ENCODE data around the gene FOXM1.
"Not testable (repeated sequence)": the region's sequence is repeated elsewhere in the genome, so short reads cannot be mapped to it uniquely, and the experiment has no call there.

FOXM1 gene

DNA sequence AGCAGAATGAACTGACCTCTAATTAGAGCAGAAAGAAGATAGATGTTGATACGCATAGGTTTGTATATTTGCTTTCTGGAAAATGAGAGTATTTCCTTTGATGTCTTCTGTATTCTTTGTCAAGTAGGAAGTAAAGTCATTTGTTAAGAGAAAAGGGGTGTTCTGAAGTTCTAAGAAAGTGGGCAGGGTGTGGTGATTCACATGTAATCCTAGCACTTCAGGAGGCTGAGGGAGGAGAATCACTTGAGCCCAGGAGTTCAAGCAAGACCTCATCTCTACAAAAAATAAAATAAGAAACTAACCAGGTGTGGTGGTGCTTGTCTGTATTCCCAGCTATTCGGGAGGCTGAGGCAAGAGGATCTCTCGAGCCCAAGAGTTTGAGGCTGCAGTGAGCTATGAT lies 2.9 kb upstream of the FOXM1 start:
- no peak for DNase-seq (ENCODE audit: low read depth, low spot score)
- no peak for TF ChIP-seq SUZ12 (IDR thresholded peaks at IDR 0.05; ENCODE audit: extremely low read depth, insufficient read depth, insufficient read length)
- TF ChIP-seq YY1 (IDR thresholded peaks at IDR 0.05; ENCODE audit: insufficient read depth, insufficient read length): no peak
- TF ChIP-seq ZNF274 (IDR thresholded peaks at IDR 0.05; ENCODE audit: low read depth, low read length): no peak
- H3K9me3 ChIP-seq (ENCODE audit: insufficient read depth, low read length): no peaks in the 10 kb centered on the region
- H3K9ac ChIP-seq (ENCODE audit: insufficient read length, low read depth): peak overlapping the region; percentile 37
- no peak overlapping the region for H3K4me3 ChIP-seq (ENCODE audit: insufficient read length, low read depth)
- no peaks in the 10 kb centered on the region for H3K27me3 ChIP-seq (ENCODE audit: insufficient read depth, insufficient read length)
- peaks cover 6% of the 10 kb centered on the region for H3K4me1 ChIP-seq (ENCODE audit: insufficient read depth, insufficient read length)
- peaks cover 33% of the 10 kb centered on the region for H3K36me3 ChIP-seq (ENCODE audit: insufficient read depth, insufficient read length, low read length)

DNA sequence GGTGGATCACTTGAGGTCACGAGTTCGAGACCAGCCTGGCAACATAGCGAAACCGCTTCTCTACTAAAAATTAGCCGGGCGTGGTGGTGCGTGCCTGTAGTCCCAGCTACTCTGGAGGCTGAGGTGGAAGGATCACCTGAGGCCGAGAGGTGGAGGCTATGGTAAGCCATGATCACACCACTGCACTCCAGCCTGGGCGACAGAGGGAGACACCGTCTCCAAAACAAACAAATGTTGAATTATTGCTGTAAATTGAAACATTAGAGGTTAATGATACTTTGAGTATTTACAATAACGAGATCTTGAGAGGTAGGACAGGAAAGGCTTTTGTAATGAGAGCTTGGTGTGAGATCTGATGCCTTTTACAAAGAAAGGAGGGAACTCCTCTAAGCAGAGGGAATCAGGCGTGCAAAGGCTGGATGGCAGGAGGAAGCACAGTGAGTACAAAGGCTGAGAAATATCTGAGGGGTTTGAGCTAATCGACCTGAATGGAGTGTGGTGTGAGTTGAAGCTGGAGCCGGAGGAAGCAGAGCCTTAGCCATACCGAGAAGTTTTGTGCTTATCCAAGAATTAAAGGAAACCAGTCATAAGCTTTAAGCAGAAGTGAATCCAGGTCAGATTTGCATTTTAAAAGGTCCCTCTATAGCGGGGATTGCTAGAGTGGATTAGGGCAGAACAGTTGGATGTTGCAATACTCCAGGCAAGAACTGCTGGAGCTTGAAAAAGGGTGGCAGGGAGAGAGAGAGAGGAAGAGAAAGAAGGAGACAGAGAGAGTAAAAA lies 1.2 kb upstream of the FOXM1 start:
- peaks cover 47% of the 10 kb centered on the region for H3K36me3 ChIP-seq (ENCODE audit: insufficient read depth, insufficient read length, low read length)
- H3K9ac ChIP-seq (ENCODE audit: insufficient read length, low read depth): peak overlapping the region; percentile 89
- no peaks in the 10 kb centered on the region for H3K9me3 ChIP-seq (ENCODE audit: insufficient read depth, low read length)
- peak overlapping the region; percentile 99 for H3K4me3 ChIP-seq (ENCODE audit: insufficient read length, low read depth)
- no peak for TF ChIP-seq ZNF274 (IDR thresholded peaks at IDR 0.05; ENCODE audit: low read depth, low read length)
- TF ChIP-seq YY1 (IDR thresholded peaks at IDR 0.05; ENCODE audit: insufficient read depth, insufficient read length): peak; percentile 4
- no peak for TF ChIP-seq SUZ12 (IDR thresholded peaks at IDR 0.05; ENCODE audit: extremely low read depth, insufficient read depth, insufficient read length)
- peaks cover 6% of the 10 kb centered on the region for H3K4me1 ChIP-seq (ENCODE audit: insufficient read depth, insufficient read length)
- peak; percentile 80 for DNase-seq (ENCODE audit: low read depth, low spot score)
- H3K27me3 ChIP-seq (ENCODE audit: insufficient read depth, insufficient read length): no peaks in the 10 kb centered on the region

DNA sequence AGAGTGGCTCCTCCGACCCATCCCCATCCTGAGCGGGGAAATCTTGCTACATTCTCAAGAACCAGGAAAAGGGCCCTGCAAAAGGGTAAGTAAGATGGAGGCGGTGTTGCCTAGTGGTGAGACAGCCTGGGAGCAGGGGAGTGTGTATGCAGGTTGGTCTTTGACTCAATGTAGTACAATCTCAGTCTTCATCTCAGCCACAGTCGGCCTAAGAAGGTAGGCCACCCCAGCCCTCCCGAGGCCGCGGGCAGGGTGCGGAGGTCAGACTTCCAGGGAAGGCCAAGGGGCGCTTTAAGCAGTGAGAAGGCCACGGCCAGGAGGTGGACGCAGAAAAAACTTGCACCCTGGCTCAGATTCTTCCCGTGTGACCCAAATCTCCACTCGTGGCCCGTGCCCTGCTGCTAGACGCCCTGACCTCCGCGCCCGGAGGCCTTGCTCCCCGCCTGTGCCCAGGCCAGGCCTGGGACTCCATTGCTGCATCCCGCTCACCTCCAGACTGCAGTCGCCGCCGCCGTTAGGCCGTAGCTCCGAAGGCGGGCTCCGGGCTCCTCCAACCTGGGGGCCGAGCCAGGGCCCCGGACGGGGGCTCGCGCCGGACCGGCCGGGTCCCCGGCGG lies 435 bp downstream of the FOXM1 start:
- Histone ChIP-seq H3K9ac (ENCODE audit: insufficient read length, low read depth) (peak overlapping the region; percentile 100), H3K36me3 (ENCODE audit: insufficient read depth, insufficient read length, low read length) (peaks cover 59% of the 10 kb centered on the region), H3K4me1 (ENCODE audit: insufficient read depth, insufficient read length) (peaks cover 6% of the 10 kb centered on the region), H3K4me3 (ENCODE audit: insufficient read length, low read depth) (peak overlapping the region; percentile 99), H3K27me3 (ENCODE audit: insufficient read depth, insufficient read length) (no peaks in the 10 kb centered on the region), H3K9me3 (ENCODE audit: insufficient read depth, low read length) (no peaks in the 10 kb centered on the region)
- DNase-seq (ENCODE audit: low read depth, low spot score): no peak
- no peak for TF ChIP-seq SUZ12 (IDR thresholded peaks at IDR 0.05; ENCODE audit: extremely low read depth, insufficient read depth, insufficient read length)

DNA sequence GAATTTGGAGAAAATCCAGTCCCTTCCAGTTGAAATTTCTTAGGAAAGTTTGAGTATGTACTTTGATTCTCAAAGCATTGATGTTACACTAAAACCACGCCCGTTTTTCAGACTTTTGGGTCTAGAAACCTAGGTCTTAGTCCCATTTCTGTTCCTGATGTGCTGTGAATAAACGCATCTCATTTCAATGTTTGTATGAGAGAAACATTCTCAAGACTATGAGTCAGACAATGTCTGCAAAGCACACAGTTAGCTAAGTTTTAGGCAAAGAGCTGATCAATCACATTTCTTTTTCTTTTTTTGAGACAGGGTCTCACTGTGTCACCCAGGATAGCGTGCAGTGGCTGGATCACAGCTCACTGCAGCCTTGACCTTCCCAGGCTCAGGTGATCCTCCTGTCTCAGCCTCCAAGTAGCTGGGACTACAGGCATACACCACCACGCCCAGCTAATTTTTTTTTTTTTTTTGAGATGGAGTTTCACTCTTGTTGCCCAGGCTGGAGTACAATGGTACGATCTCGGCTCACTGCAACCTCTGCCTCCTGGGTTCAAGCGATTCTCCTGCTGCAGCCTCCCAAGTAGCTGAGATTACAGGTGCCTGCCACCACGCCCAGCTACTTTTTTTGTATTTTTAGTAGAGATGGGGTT lies 7.9 kb downstream of the FOXM1 start:
- H3K9me3 ChIP-seq (ENCODE audit: insufficient read depth, low read length); H3K4me1 ChIP-seq (ENCODE audit: insufficient read depth, insufficient read length); H3K27me3 ChIP-seq (ENCODE audit: insufficient read depth, insufficient read length); H3K4me3 ChIP-seq (ENCODE audit: insufficient read length, low read depth); H3K9ac ChIP-seq (ENCODE audit: insufficient read length, low read depth); DNase-seq (ENCODE audit: low read depth, low spot score): not testable (repeated sequence)
- H3K36me3 ChIP-seq (ENCODE audit: insufficient read depth, insufficient read length, low read length): peaks cover 89% of the 10 kb centered on the region

DNA sequence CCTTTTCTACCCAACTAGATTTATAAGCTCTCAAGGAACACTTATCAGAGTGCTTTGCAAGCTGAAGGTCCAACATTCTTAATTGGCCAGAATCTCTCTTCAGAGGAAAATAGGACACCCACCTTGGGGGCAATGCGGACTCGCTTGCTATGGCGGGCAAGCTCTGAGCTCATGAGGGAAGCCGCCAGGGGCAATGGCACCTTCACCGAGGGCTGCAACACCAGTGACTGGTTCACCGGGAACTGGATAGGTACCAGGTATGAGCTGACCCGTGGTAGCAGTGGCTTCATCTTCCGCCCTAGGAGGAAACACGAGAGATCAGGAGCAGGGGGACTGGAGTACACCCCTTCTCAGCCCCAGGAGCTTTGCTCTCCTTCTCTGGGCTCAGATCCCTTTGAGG lies 12.8 kb downstream of the FOXM1 start:
- Histone ChIP-seq H3K36me3 (ENCODE audit: insufficient read depth, insufficient read length, low read length) (peaks cover 92% of the 10 kb centered on the region), H3K4me1 (ENCODE audit: insufficient read depth, insufficient read length) (peaks cover 1% of the 10 kb centered on the region), H3K9me3 (ENCODE audit: insufficient read depth, low read length) (no peaks in the 10 kb centered on the region), H3K27me3 (ENCODE audit: insufficient read depth, insufficient read length) (no peaks in the 10 kb centered on the region), H3K9ac (ENCODE audit: insufficient read length, low read depth) (no peak overlapping the region), H3K4me3 (ENCODE audit: insufficient read length, low read depth) (no peak overlapping the region)
- no peak for DNase-seq (ENCODE audit: low read depth, low spot score)
- TF ChIP-seq YY1 (IDR thresholded peaks at IDR 0.05; ENCODE audit: insufficient read depth, insufficient read length): no peak
- no peak for TF ChIP-seq ZNF274 (IDR thresholded peaks at IDR 0.05; ENCODE audit: low read depth, low read length)
- TF ChIP-seq SUZ12 (IDR thresholded peaks at IDR 0.05; ENCODE audit: extremely low read depth, insufficient read depth, insufficient read length): no peak

DNA sequence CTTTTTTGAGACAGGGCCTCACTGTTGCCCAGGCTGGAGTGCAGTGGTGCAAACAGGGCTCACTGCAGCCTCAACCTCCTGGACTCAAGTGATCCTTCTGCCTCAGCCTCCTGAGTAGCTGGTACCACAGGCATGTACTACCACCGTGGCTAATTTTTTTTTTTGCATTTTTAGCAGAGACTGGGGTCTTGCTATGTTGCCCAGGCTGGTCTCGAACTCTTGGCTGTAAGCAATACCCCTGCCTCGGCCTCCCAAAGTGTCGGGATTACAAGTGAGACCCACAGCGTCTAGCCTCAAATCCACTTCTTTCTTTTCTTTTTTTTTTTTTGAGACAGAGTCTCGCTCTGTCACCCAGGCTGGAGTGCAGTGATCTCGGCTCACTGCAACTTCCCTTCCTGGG lies 13.6 kb downstream of the FOXM1 start:
- not testable (repeated sequence) for H3K9ac ChIP-seq (ENCODE audit: insufficient read length, low read depth); H3K4me3 ChIP-seq (ENCODE audit: insufficient read length, low read depth); H3K4me1 ChIP-seq (ENCODE audit: insufficient read depth, insufficient read length); DNase-seq (ENCODE audit: low read depth, low spot score); H3K9me3 ChIP-seq (ENCODE audit: insufficient read depth, low read length); H3K27me3 ChIP-seq (ENCODE audit: insufficient read depth, insufficient read length)
- peaks cover 92% of the 10 kb centered on the region for H3K36me3 ChIP-seq (ENCODE audit: insufficient read depth, insufficient read length, low read length)

DNA sequence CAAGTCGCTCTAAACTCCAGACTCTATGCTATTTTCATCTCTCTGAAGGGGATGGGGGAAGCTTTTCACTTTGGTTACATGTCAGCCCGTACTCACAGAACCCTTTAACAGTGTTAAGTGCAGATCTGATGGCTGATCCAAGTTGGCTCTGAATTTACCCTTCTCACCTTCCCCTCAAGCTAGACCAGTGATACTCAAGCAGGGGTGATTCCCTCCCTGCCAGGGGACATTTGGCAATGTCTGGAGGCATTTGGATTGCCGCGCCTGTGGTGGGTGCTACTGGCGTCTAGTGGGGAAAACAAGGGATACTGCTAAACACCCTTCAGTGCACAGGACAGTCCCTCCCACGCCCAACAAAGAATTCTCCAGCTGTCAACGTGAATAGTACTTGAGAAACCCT lies 14.1 kb downstream of the FOXM1 start:
- TF ChIP-seq ZNF274 (IDR thresholded peaks at IDR 0.05; ENCODE audit: low read depth, low read length): no peak
- no peak for TF ChIP-seq YY1 (IDR thresholded peaks at IDR 0.05; ENCODE audit: insufficient read depth, insufficient read length)
- TF ChIP-seq SUZ12 (IDR thresholded peaks at IDR 0.05; ENCODE audit: extremely low read depth, insufficient read depth, insufficient read length): no peak
- Histone ChIP-seq H3K9me3 (ENCODE audit: insufficient read depth, low read length) (no peaks in the 10 kb centered on the region), H3K4me3 (ENCODE audit: insufficient read length, low read depth) (no peak overlapping the region), H3K4me1 (ENCODE audit: insufficient read depth, insufficient read length) (peaks cover 12% of the 10 kb centered on the region), H3K27me3 (ENCODE audit: insufficient read depth, insufficient read length) (no peaks in the 10 kb centered on the region), H3K9ac (ENCODE audit: insufficient read length, low read depth) (no peak overlapping the region), H3K36me3 (ENCODE audit: insufficient read depth, insufficient read length, low read length) (peaks cover 92% of the 10 kb centered on the region)
- no peak for DNase-seq (ENCODE audit: low read depth, low spot score)
